IPS DF 4.7 (cell line): ENCODE measurements around the gene TNP1.

Source experiments
- DNase-seq: peaks from one replicate; pipeline ENCODE4 v3.0.0-alpha.2; 2013; ENCODE audit warnings: low spot score; ENCODE audit errors: extremely low read depth

The TNP1 gene

GRCh38 chr2:216875862-216876261, 16.0 kb upstream of the TNP1 start:
- DNase-seq, result no peak

GRCh38 chr2:216873573-216873972, 13.7 kb upstream of the TNP1 start:
- DNase-seq, result no peak

GRCh38 chr2:216872624-216873023, 12.8 kb upstream of the TNP1 start:
- DNase-seq, result no peak

- DNase-seq, result no peak
Measured at GRCh38 chr2:216872040-216872439, 12.2 kb upstream of the TNP1 start.

GRCh38 chr2:216871333-216871934, 11.6 kb upstream of the TNP1 start:
- DNase-seq, result no peak

- no peak for DNase-seq
Measured at GRCh38 chr2:216870508-216871332, 10.9 kb upstream of the TNP1 start.

GRCh38 chr2:216866515-216867095, 6.7 kb upstream of the TNP1 start:
- no peak for DNase-seq

- DNase-seq, result no peak
Measured at GRCh38 chr2:216865658-216866057, 5.8 kb upstream of the TNP1 start.

- no peak for DNase-seq
Measured at GRCh38 chr2:216863946-216864345, 4.1 kb upstream of the TNP1 start.

GRCh38 chr2:216862628-216863398, 2.9 kb upstream of the TNP1 start:
- DNase-seq, result no peak

- no peak for DNase-seq
Measured at GRCh38 chr2:216860426-216861137, 718 bp upstream of the TNP1 start.

GRCh38 chr2:216858312-216858711, 1.6 kb downstream of the TNP1 start:
- no peak for DNase-seq

- no peak for DNase-seq
Measured at GRCh38 chr2:216857131-216857550, 2.7 kb downstream of the TNP1 start.

- DNase-seq, result no peak
Measured at GRCh38 chr2:216856406-216857065, 3.3 kb downstream of the TNP1 start.

- DNase-seq, result no peak
Measured at GRCh38 chr2:216855605-216856004, 4.3 kb downstream of the TNP1 start.

- no peak for DNase-seq
Measured at GRCh38 chr2:216855079-216855478, 4.8 kb downstream of the TNP1 start.

GRCh38 chr2:216851486-216852090, 8.3 kb downstream of the TNP1 start:
- DNase-seq, result no peak

GRCh38 chr2:216850665-216851322, 9.1 kb downstream of the TNP1 start:
- DNase-seq, result no peak

- DNase-seq, result no peak
Measured at GRCh38 chr2:216849987-216850386, 9.9 kb downstream of the TNP1 start.

GRCh38 chr2:216845426-216845825, 14.4 kb downstream of the TNP1 start:
- DNase-seq, result no peak
